T-helper 22 cell (primary cell): Measurements from ENCODE around the gene EYA3.

Source experiments
- DNase-seq: peaks from one replicate; pipeline ENCODE4 v3.0.0-alpha.2; 2020; ENCODE audit warnings: low read depth

Gene EYA3

DNA sequence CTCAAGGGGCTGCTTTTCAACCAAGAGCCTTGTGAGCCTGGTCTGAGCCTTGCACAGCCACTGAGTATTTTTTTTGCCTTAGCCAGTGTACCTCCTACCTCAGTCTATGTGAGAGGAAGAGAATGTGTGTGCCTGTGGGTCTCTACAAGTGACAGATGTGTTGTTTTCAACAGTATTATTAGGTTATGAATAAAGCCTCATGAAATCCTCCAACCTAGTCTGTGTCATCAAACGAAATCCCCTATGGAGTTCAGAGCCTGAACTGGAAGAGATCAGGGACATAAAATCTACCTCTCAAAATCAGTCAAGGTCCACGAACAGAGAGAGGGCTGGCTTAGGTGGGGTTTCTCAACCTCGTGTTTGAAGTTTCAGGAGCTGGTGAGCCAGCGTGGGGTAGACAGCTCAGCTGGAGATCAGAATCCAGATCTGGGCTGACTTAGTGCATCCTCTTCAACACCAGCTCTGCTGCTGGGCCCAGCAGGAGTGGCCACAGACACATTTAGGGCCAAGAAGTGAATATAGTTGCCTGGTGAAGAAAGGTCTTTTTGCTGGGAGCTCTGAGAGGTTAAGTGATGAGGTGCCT is 120.4 kb downstream of the EYA3 start:
- DNase-seq: no peak

DNA sequence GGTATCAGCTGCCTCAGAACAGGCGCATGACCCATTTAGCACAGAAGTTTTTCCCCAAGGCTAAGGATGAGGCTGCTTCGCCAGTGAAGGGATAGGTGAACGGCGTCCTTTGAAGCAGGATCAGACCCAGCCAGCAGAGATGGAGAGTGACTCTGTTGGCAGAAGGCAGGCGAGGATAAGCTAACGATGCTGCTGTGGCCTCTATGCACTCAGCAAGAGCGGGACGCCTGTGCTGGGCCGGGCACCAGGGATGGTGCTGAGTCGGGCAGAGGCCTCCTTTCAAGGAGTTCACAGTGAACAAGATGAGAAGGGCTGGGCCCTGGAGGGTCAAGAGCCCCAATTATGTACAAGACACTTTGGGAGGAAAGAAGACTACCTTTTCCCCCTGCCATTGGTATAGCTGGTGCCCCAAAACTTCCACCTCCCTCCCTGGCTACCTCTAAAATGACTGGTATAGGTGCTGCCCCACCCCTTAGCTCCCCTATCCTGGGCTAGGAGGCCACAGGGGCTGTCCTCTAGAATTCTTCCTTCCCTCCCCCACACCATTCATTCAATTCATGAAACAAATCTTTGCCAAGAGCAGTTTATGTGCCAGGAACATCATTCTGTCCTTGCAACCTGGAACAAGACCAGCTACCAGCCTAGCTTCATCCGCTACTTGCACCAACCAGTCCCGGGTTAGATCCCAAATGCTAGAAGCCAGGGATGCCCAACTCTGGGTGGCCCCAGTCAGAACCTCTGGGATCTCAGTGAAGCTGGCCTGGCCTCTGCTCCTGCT is 121.1 kb downstream of the EYA3 start:
- no peak for DNase-seq

DNA sequence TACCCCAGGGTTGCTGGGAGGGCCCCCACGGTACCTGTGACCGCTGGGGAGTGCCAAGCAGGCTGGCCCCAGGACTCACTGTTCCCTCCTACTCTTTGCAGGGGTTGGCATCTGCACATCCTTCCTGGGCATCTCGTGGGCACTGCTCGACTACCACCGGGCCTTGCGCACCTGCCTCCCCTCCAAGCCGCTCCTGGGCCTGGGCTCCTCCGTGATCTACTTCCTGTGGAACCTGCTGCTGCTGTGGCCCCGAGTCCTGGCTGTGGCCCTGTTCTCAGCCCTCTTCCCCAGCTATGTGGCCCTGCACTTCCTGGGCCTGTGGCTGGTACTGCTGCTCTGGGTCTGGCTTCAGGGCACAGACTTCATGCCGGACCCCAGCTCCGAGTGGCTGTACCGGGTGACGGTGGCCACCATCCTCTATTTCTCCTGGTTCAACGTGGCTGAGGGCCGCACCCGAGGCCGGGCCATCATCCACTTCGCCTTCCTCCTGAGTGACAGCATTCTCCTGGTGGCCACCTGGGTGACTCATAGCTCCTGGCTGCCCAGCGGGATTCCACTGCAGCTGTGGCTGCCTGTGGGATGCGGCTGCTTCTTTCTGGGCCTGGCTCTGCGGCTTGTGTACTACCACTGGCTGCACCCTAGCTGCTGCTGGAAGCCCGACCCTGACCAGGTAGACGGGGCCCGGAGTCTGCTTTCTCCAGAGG is 121.9 kb downstream of the EYA3 start:
- no peak for DNase-seq

DNA sequence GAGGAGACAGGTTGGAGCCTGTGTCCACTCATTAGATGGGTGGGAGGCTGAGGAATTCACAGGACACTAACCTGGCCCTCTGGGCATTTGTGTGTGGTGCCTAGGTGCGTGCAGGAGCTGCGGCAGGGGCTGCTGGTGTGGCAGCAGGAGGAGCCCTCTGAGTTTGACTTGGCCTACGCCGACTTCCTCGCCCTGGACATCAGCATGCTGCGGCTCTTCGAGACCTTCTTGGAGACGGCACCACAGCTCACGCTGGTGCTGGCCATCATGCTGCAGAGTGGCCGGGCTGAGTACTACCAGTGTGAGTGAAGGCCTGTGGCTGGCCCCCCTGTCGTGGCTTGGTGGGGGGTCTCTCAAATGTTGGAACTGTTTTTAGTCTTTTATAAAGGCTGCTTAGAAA is 125.0 kb downstream of the EYA3 start:
- no peak for DNase-seq

DNA sequence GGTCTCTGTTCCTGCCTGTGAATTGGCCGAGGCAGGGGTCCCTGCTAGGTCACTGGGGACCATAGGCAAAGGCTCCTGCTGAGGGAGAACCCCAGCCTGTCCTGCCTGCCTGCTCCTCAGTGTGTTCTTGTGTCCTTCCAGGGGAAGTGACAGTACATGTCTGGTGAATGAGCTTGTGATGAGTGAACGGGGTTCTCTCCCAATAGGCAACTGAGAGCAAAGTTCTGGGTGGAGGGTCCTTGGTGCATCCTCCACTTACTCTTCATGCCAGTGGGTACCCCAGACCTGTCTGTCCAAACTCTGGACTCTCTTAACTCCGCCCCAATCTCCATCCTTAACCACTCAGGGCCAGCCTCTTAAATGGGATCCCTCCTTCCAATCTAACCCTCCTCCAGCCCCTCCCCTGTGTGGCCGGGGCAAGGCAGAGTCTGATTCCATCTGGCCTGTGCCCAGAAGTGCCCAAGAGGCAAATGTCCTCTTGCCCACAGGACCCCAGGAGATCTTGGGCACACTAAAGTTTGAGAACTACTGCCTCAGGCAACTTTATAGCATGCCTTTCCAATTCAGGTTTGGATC is 126.7 kb downstream of the EYA3 start:
- DNase-seq: no peak

DNA sequence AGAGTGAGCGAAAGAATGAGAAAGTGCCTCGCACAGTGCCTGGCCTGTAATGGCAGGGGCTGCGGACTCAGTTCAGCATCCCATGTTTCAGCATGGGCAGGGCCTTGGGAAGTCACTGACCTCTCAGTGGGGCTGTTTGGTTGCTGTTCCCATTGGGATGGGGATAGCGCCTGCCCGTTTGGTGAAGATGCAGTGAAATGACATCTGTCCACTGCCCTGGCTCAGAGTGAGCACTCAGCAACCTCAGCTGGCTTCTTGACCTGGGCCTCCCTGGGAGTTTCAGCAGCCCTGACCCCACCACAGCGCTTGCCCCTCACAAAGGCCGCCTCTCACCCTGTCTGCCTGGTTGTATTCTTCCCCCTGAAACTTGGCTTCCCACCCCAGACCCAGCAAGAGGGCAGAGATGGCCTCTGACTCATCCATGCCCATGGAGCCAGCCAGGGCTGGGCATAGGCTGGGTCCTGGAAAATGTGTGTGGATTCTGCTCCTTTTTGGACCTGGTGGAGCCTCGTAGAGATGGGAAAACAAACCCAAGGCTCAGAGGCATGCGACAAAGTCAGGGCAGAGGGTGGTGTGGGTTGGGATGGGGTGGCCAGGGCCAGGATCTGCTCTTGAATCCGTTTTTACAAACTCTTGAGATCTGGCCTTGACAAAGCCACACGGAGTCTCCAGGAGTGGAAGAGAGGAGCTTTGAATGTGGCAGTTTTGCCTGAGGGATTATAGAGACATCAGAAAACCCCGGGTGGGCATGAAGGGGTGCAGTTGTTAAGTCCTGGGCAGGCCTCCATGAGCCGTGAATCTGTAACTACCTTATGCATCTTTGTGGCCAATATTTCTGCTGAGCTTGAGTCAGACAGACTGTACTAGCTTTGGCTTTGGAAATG is 127.4 kb downstream of the EYA3 start:
- no peak for DNase-seq

DNA sequence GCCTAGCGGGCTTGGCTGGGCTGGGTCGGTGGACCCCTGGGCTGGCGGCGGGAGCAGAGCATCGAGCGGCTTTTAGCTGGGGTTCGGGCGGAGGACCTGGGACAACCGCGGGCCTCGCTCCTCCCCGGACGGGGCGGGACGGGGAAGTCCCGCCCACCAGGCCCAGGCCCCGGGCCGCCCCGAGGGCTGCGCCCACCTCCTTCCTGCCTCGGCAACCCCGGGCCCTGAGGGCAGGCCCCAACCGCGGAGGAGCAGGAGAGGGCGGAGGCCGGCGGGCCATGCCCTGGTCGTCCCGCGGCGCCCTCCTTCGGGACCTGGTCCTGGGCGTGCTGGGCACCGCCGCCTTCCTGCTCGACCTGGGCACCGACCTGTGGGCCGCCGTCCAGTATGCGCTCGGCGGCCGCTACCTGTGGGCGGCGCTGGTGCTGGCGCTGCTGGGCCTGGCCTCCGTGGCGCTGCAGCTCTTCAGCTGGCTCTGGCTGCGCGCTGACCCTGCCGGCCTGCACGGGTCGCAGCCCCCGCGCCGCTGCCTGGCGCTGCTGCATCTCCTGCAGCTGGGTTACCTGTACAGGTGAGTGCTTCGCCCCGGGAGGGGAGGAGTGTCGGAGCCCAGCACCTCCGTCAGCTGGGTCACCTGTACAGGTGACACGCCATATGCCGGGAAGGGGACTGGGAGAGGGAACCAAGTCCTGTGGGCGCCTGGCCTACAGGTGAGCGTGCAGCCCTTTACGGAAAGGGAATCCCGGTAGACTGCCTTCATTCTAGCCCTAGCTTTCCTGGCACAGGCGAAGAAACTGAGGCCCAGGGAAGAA is 128.4 kb downstream of the EYA3 start, which contains the start of gene XKR8:
Gene XKR8 (plus strand): TSS at position 182 of the 812 bp plus-strand sequence. CDS start 97 bp downstream, at position 279.
- DNase-seq: peak; percentile 76

DNA sequence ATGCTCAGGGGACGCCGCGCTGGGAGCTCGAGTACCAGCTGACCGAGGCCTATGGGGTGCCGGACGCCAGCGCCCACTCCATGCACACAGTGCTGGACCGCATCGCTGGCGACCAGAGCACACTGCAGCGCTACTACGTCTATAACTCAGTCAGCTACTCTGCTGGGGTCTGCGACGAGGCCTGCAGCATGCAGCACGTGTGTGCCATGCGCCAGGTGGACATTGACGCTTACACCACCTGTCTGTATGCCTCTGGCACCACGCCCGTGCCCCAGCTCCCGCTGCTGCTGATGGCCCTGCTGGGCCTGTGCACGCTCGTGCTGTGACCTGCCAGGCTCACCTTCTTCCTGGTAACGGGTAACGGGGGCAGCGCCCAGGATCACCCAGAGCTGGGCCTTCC is 129.9 kb downstream of the EYA3 start:
- no peak for DNase-seq

DNA sequence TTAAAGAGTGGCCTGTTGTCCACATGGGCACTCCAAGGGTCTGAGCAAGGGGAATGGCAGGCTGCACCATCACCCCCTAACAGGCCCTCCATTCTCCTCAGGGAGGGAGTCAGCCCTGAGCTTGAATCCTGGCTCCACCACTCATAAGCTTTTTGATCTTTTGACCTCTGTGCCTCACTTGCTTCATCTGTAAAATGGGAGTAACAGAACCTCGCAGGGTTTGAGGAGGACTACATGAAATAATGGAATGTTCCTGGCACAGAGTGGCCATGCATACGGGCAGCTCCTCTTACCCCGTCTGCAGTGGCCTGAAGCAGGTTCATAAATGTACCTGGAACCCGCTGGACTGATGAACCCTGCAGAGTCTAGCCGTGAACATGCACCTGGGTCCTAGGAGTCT is 130.8 kb downstream of the EYA3 start:
- DNase-seq: no peak

DNA sequence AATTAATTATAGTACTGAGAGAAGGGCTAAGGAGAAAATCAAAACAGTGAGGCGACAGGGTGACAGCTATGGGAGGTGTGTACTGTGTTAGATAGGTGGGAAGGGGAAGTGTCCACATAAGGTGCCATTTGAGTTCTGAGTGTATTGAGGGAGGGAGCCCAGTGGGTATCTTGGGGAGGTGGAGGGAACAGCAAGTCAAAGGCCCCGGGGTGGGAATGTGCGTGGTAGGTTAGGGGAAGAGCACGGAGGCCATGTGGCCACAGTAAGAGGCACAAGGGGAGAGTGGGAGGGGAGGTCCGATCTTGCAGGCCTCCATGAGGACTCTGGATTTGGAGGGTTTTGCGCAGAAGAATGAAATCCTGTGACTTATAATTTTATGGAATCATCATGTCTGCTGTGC is 131.6 kb downstream of the EYA3 start:
- no peak for DNase-seq

DNA sequence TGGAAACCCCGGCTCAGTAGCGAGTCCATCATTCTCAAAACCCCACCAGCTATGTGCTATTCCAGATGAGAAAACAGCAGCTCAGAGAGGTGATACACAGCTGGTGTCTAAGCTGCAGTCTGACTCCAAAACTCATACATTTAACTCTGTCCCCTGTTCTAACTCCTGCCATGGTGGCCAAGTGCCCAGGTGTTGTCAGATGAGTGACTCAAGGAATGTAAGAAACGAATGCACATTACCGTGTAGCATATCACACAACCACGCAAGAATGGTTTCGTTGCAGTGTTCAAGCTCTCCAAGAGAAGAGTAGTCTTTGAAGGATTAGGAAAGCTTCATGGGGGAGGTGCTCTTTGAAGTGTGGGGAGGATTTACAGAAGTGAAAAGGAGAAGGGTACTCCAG is 133.3 kb downstream of the EYA3 start:
- no peak for DNase-seq

DNA sequence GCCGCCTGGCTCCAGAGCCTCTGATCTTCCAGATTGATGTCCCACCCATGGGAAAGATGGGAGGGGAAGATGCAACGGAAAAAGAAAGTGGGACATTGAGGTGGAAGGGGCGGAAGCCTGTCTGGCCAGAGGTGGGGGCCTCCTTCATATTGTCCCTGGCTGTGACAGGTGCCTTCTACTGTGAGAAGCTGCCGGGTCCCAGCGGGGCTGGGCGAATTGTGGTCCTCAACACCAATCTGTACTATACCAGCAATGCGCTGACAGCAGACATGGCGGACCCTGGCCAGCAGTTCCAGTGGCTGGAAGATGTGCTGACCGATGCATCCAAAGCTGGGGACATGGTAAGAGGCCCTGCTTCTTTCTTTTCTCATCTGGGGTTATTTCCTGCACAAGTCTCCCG is 134.2 kb downstream of the EYA3 start:
- no peak for DNase-seq

DNA sequence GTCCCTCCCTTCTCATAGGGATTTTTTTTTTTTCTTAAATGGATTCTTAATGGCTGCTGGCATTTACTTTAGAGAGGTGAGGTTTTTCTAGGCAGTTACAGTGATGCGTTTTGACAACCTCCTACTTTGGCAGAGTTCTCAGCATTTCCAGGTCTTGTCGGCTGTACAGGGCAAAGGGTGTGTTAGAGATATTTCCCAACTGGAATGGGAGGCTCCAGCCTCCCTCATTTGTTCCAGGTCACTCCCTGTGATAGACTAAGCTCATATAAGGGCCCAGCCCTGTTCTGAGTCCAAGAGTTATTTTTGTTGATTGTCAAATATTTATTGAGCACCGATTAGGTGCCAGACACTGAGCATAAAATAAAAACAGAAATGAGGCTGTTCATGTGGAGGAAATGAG is 136.3 kb downstream of the EYA3 start:
- DNase-seq: no peak

DNA sequence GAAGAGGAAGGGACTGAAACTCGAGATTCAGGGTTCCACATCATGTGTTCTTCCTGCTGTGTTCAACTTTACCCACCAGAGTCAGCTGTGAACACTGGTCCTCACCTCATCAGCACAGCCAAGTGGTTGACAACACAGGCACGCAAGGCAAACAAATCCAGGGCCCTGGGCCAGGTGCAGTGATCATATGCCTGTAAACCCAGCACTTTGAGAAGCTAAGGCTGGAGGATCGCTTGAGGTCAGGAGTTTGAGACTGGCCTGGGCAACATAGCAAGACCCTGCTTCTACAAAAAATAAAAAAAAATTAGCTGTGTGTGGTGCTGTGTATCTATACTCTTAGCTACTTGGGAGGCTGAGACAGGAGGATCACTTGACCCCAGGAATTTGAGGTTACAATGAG is 137.0 kb downstream of the EYA3 start:
- no peak for DNase-seq

DNA sequence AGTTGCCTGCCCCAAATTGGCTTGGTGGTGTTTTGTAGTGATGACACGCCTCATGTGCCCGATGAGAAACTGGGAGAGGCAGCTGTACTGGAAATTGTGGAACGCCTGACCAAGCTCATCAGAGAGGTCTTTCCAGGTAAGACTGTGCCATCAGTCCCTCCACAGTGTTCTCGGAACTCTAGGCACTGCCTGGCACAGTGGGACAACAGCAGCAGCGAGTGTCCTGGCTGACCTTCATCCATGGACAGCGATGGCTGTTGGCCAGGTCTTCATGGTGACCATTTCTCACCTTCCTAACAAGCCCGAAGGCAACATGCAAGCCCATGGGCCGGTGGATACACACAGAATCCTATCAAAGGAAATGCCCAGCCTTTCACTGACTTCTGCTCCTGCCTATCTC is 139.4 kb downstream of the EYA3 start:
- DNase-seq: no peak

DNA sequence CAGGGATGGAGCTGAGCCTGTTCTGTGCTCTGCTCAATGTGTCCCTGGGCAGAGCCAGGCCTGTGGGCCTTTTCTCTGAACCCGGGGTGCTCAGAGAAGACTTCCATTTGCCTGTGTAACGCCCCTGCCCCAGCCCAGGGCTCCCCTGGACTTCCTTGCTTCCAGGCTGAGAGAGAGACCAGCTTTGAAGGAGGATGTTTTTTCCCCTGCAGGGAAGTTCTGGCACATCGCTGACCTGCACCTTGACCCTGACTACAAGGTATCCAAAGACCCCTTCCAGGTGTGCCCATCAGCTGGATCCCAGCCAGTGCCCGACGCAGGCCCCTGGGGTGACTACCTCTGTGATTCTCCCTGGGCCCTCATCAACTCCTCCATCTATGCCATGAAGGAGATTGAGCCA is 143.4 kb downstream of the EYA3 start:
- no peak for DNase-seq

DNA sequence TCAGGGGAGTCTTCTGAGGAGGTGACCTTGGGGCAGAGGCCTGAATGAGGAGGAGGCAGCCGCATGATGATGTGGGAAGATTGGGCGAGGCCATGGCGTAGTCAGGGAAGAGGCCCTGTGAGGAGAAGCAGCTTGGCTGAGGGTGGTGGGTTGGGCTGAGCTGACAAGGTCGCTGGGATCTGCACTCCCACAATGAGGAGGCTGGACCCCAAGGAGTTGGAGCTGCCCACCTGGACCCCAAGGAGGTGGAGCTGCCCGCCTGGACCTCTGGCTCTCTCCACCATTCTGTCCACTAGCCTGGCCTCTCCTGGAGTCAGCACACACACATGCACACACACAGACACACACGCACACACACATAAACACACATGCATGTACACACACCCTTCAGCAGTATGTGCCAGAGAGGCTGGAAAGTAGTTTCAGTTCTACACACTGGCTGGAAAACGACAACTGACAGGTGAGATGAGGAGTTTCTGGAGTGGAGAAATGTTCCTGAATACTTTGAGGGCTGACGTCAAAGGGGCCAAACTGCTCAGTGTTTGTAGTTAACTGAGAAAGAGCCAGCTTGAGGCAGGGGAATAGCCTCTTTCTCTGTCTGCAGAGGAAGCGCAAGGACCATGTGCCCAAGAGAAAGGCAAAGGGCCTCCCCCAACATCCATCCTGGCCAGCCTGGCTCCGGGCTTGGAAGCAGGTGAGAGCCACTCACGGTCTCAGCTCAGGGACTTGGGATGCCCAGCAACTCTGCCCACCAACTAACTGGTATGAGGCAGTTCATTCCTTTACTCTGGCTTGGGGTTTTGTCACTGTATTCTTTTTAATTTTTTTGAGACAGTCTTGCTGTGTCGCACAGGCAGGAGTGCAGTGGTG is 146.5 kb downstream of the EYA3 start:
- DNase-seq: no peak

DNA sequence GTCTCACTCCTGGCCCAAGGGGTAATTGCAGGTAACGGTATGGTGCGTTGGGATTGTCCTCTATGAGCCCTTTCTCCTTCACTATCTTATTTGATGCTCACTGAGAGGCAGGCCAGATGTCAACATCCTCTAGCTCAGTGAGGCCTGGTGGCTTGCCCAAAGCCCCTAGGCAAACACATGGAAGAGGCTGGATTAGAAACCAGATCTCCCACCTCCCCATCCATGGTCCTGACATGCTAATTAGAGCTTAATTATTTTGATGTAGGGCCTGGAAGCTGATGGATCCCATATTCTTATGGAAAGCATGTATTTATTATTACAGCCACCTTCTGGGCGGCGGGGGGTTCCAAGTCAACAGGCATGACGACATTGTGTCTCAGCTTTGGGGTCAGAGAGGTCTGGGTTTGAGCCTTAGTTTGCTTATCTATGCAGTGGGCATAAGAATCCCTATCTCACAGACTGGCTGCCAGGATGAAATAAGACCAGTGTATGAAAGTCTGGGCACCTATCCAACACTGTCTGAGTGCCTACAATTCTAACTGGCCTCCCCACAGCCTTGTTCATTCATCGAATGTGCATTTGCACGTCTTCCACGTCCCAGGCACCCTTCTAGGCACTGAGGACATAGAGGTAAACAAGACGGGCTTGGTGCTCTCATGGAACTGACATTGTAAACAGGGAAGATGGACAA is 147.4 kb downstream of the EYA3 start:
- DNase-seq: no peak

DNA sequence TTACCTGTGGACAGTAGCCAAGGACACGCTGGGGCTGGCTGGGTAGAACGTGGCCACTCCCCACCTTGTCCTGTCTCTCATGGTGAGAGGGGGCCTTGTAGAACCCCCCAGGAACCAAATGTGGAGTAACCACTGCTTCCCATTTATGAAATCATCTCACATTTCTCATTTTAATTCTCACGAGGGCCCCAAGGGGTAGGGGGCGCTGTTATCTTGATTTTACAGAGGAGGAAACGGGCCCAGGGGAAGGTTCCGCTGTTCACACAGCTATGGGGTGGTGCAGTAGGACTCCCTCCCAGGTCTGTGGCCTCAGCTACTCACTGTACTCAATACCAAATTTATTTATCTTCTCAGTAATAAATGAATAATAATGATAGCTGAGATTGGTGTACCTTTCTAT is 148.1 kb downstream of the EYA3 start:
- DNase-seq: peak; percentile 26
